Stomach (tissue), 4 donors: Measurements from ENCODE around the gene TMEM130.

Experiments used
- CTCF ChIP-seq, 7 experiments: fragments of 450-650 bp in 4 of 7; fragments of 200-600 bp in 3 of 7; sonication (generic) in 3 of 7; IDR thresholded peaks; one replicate each; pipeline ENCODE4 v1.5.1; 2016 to 2019; ENCODE audit warnings: antibody characterized with exemption in 7 of 7, control low read depth in 2 of 7, mild to moderate bottlenecking in 1 of 7
- POLR2AphosphoS5 ChIP-seq, 3 donors: sonication (generic); formaldehyde crosslinking; IDR thresholded peaks; one replicate each; pipeline ENCODE4 v1.6.1; 2016; ENCODE audit warnings: antibody characterized with exemption in 3 of 3

GRCh38 chr7:98870807-98871491 is 1.1 kb upstream of the TMEM130 start:
- TF ChIP-seq CTCF (IDR thresholded peaks at IDR 0.05) (no peak), POLR2AphosphoS5 (IDR thresholded peaks at IDR 0.05) (no peak)
